ENCODE data around the gene KRTAP9-9.
"Not testable (repeated sequence)": the region's sequence is repeated elsewhere in the genome, so short reads cannot be mapped to it uniquely, and the experiment has no call there.

DNA sequence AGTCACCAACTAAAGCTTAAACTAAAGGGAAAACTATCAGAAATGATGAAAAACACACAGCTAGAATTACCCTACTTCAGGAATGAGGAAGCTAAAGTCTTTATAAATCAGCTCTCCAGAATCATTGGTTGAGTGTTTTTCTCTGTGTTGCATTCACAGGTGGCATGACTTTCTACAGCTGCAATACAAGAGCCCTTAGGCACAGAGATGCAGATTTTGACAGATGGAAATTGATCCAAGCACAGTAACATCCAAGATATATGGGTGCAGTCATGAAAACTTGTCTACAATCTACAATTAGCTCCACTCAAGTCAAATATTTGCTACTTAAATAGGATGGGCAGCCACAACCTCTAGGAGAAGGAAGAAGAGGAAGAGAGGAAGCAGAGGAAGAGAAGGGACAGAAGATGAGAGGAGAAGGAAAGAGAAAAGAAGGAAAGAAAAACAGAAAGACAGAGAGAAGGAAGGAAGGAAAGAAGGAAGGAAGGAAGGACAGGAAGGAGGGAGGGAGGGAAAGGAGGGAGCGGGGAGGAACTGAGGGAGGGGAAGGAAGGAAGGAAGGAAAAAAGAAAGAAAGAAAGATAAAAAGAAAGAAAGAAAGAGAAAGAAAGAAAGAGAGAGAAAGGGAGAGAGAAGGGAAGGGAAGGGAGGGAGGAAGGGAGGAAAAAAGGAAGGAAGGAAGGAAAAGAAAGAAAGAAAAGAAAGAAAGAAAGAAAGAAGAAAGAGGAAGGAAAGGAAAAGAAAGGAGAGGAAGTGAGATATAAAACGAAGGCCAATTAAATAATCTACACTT is 8.0 kb upstream of the KRTAP9-9 start:
- TF ChIP-seq, protein P1, sequence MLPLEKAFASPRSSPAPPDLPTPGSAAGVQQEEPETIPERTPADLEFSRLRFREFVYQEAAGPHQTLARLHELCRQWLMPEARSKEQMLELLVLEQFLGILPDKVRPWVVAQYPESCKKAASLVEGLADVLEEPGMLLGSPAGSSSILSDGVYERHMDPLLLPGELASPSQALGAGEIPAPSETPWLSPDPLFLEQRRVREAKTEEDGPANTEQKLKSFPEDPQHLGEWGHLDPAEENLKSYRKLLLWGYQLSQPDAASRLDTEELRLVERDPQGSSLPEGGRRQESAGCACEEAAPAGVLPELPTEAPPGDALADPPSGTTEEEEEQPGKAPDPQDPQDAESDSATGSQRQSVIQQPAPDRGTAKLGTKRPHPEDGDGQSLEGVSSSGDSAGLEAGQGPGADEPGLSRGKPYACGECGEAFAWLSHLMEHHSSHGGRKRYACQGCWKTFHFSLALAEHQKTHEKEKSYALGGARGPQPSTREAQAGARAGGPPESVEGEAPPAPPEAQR (CRISPR knock-in tag; IDR thresholded peaks at IDR 0.05) = not testable (repeated sequence)
- TF ChIP-seq, protein P2, sequence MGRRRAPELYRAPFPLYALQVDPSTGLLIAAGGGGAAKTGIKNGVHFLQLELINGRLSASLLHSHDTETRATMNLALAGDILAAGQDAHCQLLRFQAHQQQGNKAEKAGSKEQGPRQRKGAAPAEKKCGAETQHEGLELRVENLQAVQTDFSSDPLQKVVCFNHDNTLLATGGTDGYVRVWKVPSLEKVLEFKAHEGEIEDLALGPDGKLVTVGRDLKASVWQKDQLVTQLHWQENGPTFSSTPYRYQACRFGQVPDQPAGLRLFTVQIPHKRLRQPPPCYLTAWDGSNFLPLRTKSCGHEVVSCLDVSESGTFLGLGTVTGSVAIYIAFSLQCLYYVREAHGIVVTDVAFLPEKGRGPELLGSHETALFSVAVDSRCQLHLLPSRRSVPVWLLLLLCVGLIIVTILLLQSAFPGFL (CRISPR knock-in tag; IDR thresholded peaks at IDR 0.05; ENCODE audit: borderline replicate concordance) = not testable (repeated sequence)

Data from WTC11 (cell line).